Vagina (tissue), 2 donors: Measurements from ENCODE around the gene RPL32. TPM values are rescaled to one million over a fixed set of nuclear protein-coding genes. Genes with fewer than 3 reads are reported as not detected.

Experiments
- DNase-seq, 2 donors: peaks; one replicate each; pipeline ENCODE4 v3.0.0-alpha.2; 2017; ENCODE audit errors: extremely low spot score in 2 of 2
- H3K27ac ChIP-seq: fragments of 200-600 bp; sonication (generic); one replicate; pipeline ENCODE4 v1.5.1; 2019
- H3K27me3 ChIP-seq: fragments of 200-600 bp; sonication (generic); one replicate; pipeline ENCODE4 v1.5.1; 2019
- H3K36me3 ChIP-seq, 2 donors: fragments of 200-600 bp; sonication (generic); one replicate each; pipeline ENCODE4 v1.5.1; 2017 to 2019
- H3K4me1 ChIP-seq: fragments of 200-600 bp; sonication (generic); one replicate; pipeline ENCODE4 v1.5.1; 2019
- H3K4me3 ChIP-seq, 2 donors: fragments of 200-600 bp; sonication (generic); 1 replicate in 1 of 2; 2 replicates in 1 of 2; pipeline ENCODE4 v1.5.1; 2016 to 2019
- H3K9me3 ChIP-seq: fragments of 200-600 bp; sonication (generic); one replicate; pipeline ENCODE4 v1.5.1; 2019
- POLR2A ChIP-seq, 2 donors: fragments of 450-650 bp; IDR thresholded peaks; one replicate each; pipeline ENCODE4 v1.6.1; 2017; ENCODE audit warnings: antibody characterized with exemption in 2 of 2, mild to moderate bottlenecking in 2 of 2, moderate library complexity in 2 of 2
- POLR2AphosphoS5 ChIP-seq, 2 donors: sonication (generic); formaldehyde crosslinking; IDR thresholded peaks; one replicate each; pipeline ENCODE4 v1.9.0; 2017; ENCODE audit warnings: antibody characterized with exemption in 2 of 2, mild to moderate bottlenecking in 2 of 2, low read depth in 1 of 2; ENCODE audit not compliant: insufficient read depth in 1 of 2
- intact Hi-C: fragments of 100-400 bp; cut with DNase I; formaldehyde crosslinking; loops from one replicate; pipeline ENCODE4 v1.15.1; 2023
- total RNA-seq: library from RNA; depleted of rRNA; stranded (reverse); fragments of >200 nt; gene quantifications from one replicate; pipeline ENCODE4 v1.2.3, GENCODE V29; 2016
- TF ChIP-seq, protein P1 (sequence below), 3 experiments: fragments of 450-650 bp in 2 of 3; fragments of 200-600 bp in 1 of 3; sonication (generic) in 1 of 3; IDR thresholded peaks; one replicate each; pipeline ENCODE4 v1.5.1; 2017 to 2019; ENCODE audit warnings: antibody characterized with exemption in 3 of 3, mild to moderate bottlenecking in 2 of 3, moderate library complexity in 2 of 3

RPL32 gene
- total RNA-seq, 1 donor from 2014 or later, result 2,085 TPM

DNA sequence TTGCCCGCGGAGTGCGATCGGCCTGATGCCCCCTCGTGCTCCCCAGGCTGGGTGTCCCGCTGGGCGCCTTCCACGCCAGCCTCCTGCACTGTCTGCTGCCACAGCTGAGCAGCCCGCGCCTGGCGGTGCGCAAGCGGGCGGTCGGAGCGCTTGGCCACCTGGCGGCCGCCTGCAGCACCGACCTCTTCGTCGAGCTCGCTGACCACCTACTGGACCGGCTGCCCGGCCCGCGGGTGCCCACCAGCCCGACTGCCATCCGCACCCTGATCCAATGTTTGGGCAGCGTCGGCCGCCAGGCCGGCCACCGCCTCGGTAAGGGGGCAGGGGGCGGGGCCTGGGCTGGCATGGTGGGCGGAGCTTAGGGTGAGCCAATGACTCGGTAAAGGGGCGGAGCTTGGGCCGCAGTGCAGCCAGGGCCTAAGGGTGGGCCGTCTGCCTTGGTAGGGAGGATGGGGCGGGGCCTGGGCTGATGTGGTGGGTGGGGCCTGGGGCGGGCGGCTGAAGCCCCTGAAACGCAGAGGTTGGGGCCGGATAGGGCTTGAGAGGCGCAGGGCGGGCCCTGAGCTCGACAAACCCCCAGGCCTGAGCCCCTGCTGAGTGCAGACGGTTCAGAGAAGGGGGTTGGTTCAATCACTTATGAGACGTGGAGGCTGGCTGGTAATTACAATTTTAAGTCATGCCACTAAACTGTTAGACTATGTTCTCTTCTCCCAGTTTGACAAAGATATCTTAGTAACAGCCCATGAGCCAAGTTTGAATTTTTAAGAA is 31.2 kb downstream of the RPL32 start:
- Histone ChIP-seq H3K27ac (peak overlapping the region; percentile 77), H3K4me1 (peaks cover 18% of the 10 kb centered on the region), H3K36me3 (no peaks in the 10 kb centered on the region), H3K4me3 (peak overlapping the region; percentile 57 to 88), H3K27me3 (no peaks in the 10 kb centered on the region), H3K9me3 (no peaks in the 10 kb centered on the region)
- intact Hi-C loops, result no loop called here
- peak in 1 of 2 donors; percentile 30 for TF ChIP-seq POLR2A (IDR thresholded peaks at IDR 0.05)
- TF ChIP-seq, protein P1, sequence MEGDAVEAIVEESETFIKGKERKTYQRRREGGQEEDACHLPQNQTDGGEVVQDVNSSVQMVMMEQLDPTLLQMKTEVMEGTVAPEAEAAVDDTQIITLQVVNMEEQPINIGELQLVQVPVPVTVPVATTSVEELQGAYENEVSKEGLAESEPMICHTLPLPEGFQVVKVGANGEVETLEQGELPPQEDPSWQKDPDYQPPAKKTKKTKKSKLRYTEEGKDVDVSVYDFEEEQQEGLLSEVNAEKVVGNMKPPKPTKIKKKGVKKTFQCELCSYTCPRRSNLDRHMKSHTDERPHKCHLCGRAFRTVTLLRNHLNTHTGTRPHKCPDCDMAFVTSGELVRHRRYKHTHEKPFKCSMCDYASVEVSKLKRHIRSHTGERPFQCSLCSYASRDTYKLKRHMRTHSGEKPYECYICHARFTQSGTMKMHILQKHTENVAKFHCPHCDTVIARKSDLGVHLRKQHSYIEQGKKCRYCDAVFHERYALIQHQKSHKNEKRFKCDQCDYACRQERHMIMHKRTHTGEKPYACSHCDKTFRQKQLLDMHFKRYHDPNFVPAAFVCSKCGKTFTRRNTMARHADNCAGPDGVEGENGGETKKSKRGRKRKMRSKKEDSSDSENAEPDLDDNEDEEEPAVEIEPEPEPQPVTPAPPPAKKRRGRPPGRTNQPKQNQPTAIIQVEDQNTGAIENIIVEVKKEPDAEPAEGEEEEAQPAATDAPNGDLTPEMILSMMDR (IDR thresholded peaks at IDR 0.05), result peak in 2 of 3 experiments; percentile 37 to 84
- peak; percentile 26 to 89 for TF ChIP-seq POLR2AphosphoS5 (IDR thresholded peaks at IDR 0.05; ENCODE audit: insufficient read depth in 1 of 2, low read depth in 1 of 2)
- DNase-seq, result no peak

DNA sequence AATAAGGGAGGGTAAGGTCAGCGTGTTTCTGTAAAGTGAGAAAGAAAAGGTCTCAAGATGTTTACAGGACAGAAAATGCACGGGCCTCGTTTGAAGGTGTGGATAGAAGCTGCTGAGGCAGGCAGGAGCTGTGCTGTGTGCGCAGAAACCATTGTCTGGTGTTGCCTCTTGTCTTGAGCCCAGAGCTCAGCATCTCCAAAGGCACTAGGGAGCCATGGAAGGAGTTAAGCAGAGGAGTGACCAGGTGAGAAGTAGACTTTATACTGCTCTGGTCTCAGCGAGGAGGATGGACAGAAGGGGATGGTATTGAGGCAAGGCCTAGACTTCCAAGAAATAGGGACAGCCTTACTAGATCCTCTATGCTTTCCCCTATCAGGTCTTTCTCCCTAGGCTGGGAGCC is 31.9 kb downstream of the RPL32 start:
- Histone ChIP-seq H3K4me3 (peak overlapping the region; percentile 57 to 88), H3K27me3 (no peaks in the 10 kb centered on the region), H3K4me1 (peaks cover 18% of the 10 kb centered on the region), H3K36me3 (no peaks in the 10 kb centered on the region), H3K27ac (peak overlapping the region; percentile 77), H3K9me3 (no peaks in the 10 kb centered on the region)
- intact Hi-C loops, result no loop called here
- DNase-seq, result no peak
- TF ChIP-seq POLR2A (IDR thresholded peaks at IDR 0.05) (no peak), POLR2AphosphoS5 (IDR thresholded peaks at IDR 0.05; ENCODE audit: insufficient read depth in 1 of 2, low read depth in 1 of 2) (no peak)
- TF ChIP-seq, protein P1 (IDR thresholded peaks at IDR 0.05), result no peak

DNA sequence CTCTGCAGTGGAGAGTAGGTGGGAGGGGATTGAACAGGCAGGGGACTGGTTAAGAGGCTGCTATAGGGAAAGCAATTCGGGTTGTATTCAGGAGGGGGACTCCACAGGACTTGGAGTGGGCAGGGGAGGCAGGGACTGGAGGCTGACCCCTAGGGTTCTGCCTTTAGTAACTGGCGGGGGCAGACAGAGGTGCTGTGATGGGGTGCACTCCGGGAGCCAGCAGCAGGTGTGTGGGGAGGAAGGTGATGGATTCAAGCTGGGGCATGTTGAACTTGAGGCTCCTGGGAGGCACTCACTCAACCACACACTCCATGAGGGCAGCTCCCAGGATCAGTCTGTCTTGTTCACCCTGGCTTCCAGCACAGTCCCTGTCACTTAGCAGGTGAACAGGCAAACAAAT is 32.4 kb downstream of the RPL32 start:
- H3K4me3 ChIP-seq, result no peak overlapping the region
- no peak overlapping the region for H3K27ac ChIP-seq
- no peaks in the 10 kb centered on the region for H3K36me3 ChIP-seq
- TF ChIP-seq POLR2A (IDR thresholded peaks at IDR 0.05) (no peak), POLR2AphosphoS5 (IDR thresholded peaks at IDR 0.05; ENCODE audit: insufficient read depth in 1 of 2, low read depth in 1 of 2) (no peak)
- TF ChIP-seq, protein P1 (IDR thresholded peaks at IDR 0.05), result no peak
- peaks cover 18% of the 10 kb centered on the region for H3K4me1 ChIP-seq
- peak in 1 of 2 donors; percentile 82 for DNase-seq
- no peaks in the 10 kb centered on the region for H3K9me3 ChIP-seq
- H3K27me3 ChIP-seq, result no peaks in the 10 kb centered on the region
- intact Hi-C loops, result no loop called here

DNA sequence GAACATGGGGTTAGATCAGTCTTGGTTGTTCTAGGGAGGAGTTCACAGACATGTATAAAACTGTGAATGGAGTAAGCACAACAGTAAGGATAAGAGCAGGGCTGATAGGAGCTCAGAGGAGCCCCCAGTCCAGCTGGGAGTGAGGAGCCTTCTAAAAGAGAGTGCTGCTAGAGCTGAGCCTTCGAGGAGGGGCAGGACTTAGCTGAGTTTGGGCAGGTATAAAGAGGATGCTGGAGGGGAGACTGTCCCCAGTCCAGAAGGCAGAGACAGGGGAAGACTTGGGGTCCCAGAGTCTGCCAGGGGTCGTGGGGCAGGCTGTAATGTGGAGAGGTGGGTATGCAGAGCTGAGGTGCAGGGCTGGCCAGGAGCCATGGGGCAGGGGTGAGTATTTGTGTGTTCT is 32.8 kb downstream of the RPL32 start:
- DNase-seq, result no peak
- no peak overlapping the region for H3K4me3 ChIP-seq
- H3K27me3 ChIP-seq, result no peaks in the 10 kb centered on the region
- TF ChIP-seq POLR2AphosphoS5 (IDR thresholded peaks at IDR 0.05; ENCODE audit: insufficient read depth in 1 of 2, low read depth in 1 of 2), result no peak
- TF ChIP-seq, protein P1 (IDR thresholded peaks at IDR 0.05), result no peak
- no peak for TF ChIP-seq POLR2A (IDR thresholded peaks at IDR 0.05)
- no peaks in the 10 kb centered on the region for H3K36me3 ChIP-seq
- no peak overlapping the region for H3K27ac ChIP-seq
- no peaks in the 10 kb centered on the region for H3K9me3 ChIP-seq
- intact Hi-C loops, result no loop called here
- peaks cover 18% of the 10 kb centered on the region for H3K4me1 ChIP-seq
